DND-41 (cell line): Measurements from ENCODE around the gene SERPINB11.

Experiments
- CTCF ChIP-seq: IDR thresholded peaks from 2 replicates; pipeline ENCODE4 v1.5.1; 2012; ENCODE audit warnings: borderline replicate concordance, low read length, moderate library complexity, mild to moderate bottlenecking; ENCODE audit not compliant: poor library complexity, severe bottlenecking; ENCODE audit errors: extremely low read depth
- EZH2 ChIP-seq: IDR thresholded peaks from 3 replicates; pipeline ENCODE4 v1.6.1; 2012; ENCODE audit warnings: borderline replicate concordance, low read depth, mild to moderate bottlenecking, moderate library complexity, low read length, inconsistent platforms; ENCODE audit not compliant: severe bottlenecking

DNA sequence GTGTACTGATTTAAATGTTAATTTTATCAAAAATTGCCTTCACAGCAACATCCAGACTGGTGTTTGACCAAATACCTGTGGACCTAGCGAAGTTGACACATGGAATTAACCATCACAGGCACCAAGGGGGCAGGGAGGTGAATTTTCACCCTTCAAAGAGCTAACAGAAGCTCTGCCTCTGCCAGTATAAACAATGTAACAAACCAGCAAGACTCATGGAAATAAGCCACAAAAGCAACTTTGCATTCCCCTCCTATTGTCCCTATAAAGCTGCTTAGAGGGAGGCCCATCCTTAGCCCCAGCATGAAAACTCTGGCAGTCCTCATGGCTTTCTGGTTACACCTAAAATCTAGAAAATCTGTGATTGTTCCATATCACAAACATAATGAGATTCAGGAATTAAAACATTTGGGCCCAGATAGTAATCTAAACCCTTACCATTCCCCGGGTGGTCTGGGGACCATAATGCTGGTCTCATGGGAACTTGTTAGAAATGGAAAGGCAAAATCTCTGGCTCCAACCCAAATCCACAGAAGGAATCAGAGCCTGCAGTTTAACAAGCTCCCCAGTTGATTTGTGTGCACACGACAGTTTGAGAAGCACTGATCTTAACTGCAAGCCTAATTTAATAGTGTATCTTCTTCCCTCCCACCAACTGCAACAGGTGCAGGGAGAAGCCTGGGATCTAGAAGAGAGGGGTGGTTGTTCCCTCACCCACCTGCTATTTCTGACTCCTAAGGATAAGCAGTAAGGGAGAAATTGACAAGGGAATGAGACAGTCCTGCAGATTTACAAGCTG, 23.1 kb downstream of the SERPINB11 start:
- no peak for TF ChIP-seq CTCF
- no peak for TF ChIP-seq EZH2
